ENCODE results near the gene TRIM72.

GRCh38 chr16:31242206-31242605 lies 28.3 kb downstream of the TRIM72 start:
- TF ChIP-seq CTCF (conservative IDR thresholded peaks at IDR 0.05 in 1 of 2, IDR thresholded peaks at IDR 0.05 in 1 of 2; ENCODE audit: extremely low read depth in 1 of 2, insufficient read depth in 1 of 2, low read depth in 1 of 2, low read length in 2 of 2) (no peak), EZH2 (IDR thresholded peaks at IDR 0.05; ENCODE audit: borderline replicate concordance, low read length) (no peak)
